IPS DF 6.9 (cell line): ENCODE results near the gene SF1.

Experiments used
- DNase-seq: peaks from one replicate; pipeline ENCODE4 v3.0.0-alpha.2; 2013; ENCODE audit warnings: low read depth, low spot score
- H3K27ac ChIP-seq: one replicate; pipeline ENCODE4 v1.5.1; 2013; ENCODE audit warnings: low read length, control low read depth
- H3K27me3 ChIP-seq: 2 replicates; pipeline ENCODE4 v1.6.1; 2013; ENCODE audit warnings: mild to moderate bottlenecking, low read length; ENCODE audit not compliant: control insufficient read depth, insufficient read depth
- H3K36me3 ChIP-seq: 2 replicates; pipeline ENCODE4 v1.6.1; 2013; ENCODE audit warnings: low read length; ENCODE audit not compliant: control insufficient read depth, insufficient read depth
- H3K4me1 ChIP-seq: 2 replicates; pipeline ENCODE4 v1.6.1; 2013; ENCODE audit warnings: low read length; ENCODE audit not compliant: control insufficient read depth, insufficient read depth
- H3K4me3 ChIP-seq: 2 replicates; pipeline ENCODE4 v1.5.1; 2013; ENCODE audit warnings: mild to moderate bottlenecking, low read length
- H3K9me3 ChIP-seq: 2 replicates; pipeline ENCODE4 v1.6.1; 2013; ENCODE audit warnings: low read length, inconsistent platforms; ENCODE audit not compliant: control insufficient read depth, insufficient read depth
- WGBS: extraction: QIAGEN DNeasy Blood & Tissue Kit; methylation state at CpG from one replicate; pipeline ENCODE4 v1.1.7; 2013; ENCODE audit warnings: mixed read lengths, missing lambda C conversion rate; ENCODE audit not compliant: insufficient read length, insufficient coverage; 5-methylcytosine and 5-hydroxymethylcytosine counted together

Gene SF1

GRCh38 chr11:64731601-64732000, 46.7 kb downstream of the SF1 start:
- peaks cover 1% of the 10 kb centered on the region; the same call in 1 of the 2 replicates for H3K4me1 ChIP-seq
- no peaks in the 10 kb centered on the region for H3K9me3 ChIP-seq
- H3K4me3 ChIP-seq, result no peak overlapping the region
- 0 out of 2 replicates have a peak, but pooled peaks cover 5% of the 10 kb centered on the region for H3K36me3 ChIP-seq
- no peak for DNase-seq
- no peaks in the 10 kb centered on the region for H3K27me3 ChIP-seq
- H3K27ac ChIP-seq, result no peak overlapping the region
- no CpG with 5 or more reads among the region's 3 CpGs for WGBS

GRCh38 chr11:64729851-64730382, 48.4 kb downstream of the SF1 start:
- 0 out of 2 replicates have a peak, but pooled peaks cover under 1% of the 10 kb centered on the region for H3K36me3 ChIP-seq

DNA sequence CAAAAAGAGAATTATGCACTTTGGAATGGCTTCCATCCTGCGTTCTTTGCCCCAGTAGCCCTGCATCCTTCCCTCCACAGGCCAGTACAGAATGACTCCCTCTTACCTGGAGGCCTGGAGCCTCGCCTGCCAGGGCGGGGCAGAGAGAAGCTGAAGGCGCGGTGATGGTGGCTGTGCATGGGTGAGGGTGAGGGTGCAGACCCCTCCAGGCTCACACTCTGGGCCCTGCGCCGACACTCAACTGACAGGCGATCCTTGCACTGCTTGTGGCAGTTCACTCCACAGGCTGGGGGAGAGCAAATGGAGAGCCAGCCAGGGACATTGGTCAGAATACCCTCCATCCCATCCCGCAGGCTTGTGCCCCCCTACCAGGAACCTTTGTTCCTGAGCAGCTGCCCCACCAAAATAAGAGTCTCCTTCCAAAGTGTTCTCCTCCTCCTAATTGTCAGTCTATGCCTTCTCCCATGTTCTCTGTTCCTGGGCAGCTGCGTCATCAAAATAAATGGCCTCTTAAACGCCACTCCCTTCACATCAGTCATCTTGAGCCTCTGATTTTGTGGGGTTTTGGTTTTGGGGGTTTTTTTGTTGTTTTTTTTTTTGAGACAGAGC, 49.5 kb downstream of the SF1 start:
- Histone ChIP-seq H3K36me3 (no peaks in the 10 kb centered on the region), H3K27me3 (no peaks in the 10 kb centered on the region), H3K4me1 (peaks cover 15% of the 10 kb centered on the region), H3K27ac (no peak overlapping the region), H3K9me3 (no peaks in the 10 kb centered on the region), H3K4me3 (no peak overlapping the region)
- WGBS, result no CpG with 5 or more reads among the region's 11 CpGs
- DNase-seq, result no peak

More at GRCh38 chr11:64729851-64730382, 48.4 kb downstream of the SF1 start:
- no peak overlapping the region for H3K4me3 ChIP-seq
- no peaks in the 10 kb centered on the region for H3K27me3 ChIP-seq
- no peak for DNase-seq
- peaks cover 12% of the 10 kb centered on the region for H3K4me1 ChIP-seq
- H3K9me3 ChIP-seq, result no peaks in the 10 kb centered on the region
- whole genome bisulfite sequencing, result no CpG with 5 or more reads among the region's 21 CpGs
- no peak overlapping the region for H3K27ac ChIP-seq

- H3K27ac ChIP-seq, result no peak overlapping the region
- no peaks in the 10 kb centered on the region for H3K9me3 ChIP-seq
- DNase-seq, result no peak
- no peaks in the 10 kb centered on the region for H3K36me3 ChIP-seq
- H3K4me3 ChIP-seq, result no peak overlapping the region
- WGBS, result no CpG with 5 or more reads among the region's 7 CpGs
- peaks cover 17% of the 10 kb centered on the region for H3K4me1 ChIP-seq
- H3K27me3 ChIP-seq, result peaks cover 4% of the 10 kb centered on the region; the same call in 1 of the 2 replicates
Measured at GRCh38 chr11:64726867-64727530, 51.3 kb downstream of the SF1 start.

- Histone ChIP-seq H3K27ac (no peak overlapping the region), H3K27me3 (peaks cover 7% of the 10 kb centered on the region; the same call in 1 of the 2 replicates), H3K4me3 (no peak overlapping the region), H3K4me1 (peaks cover 17% of the 10 kb centered on the region), H3K9me3 (no peaks in the 10 kb centered on the region), H3K36me3 (no peaks in the 10 kb centered on the region)
- no CpG with 5 or more reads among the region's 9 CpGs for WGBS
- DNase-seq, result no peak
Measured at GRCh38 chr11:64726211-64726641, 52.1 kb downstream of the SF1 start.

DNA sequence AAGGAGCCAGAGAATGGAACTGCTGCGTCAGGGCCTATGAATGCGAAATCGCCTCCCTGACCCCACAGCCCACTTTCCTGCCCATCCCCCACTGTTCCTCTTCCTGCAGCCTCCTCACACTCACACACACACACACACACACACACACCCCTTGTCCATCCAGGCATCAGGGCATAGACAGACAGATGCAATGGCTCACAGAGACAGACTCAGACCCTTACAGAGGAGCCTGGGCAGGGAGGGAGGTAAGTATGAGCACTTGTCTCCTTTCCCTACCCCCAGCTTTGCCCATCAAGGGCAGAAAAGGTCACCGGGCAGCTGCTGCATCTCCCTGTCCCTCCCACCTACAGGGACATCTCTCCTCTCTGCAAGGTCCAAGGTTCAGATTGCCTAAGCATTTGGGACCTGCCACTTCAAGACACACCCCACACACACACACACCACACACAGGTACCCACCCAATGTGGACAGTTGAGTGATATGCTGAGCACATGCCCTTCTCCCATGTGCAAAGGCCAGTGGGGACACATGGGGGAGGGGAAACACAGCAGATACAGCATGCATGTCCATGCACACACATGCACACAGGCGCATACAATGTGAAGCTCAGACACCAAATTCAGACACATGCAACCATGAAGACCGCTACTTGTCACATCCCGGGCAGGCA, 53.3 kb downstream of the SF1 start:
- Histone ChIP-seq H3K27me3 (peaks cover 7% of the 10 kb centered on the region; the same call in 1 of the 2 replicates), H3K36me3 (no peaks in the 10 kb centered on the region), H3K27ac (no peak overlapping the region), H3K4me1 (peaks cover 17% of the 10 kb centered on the region), H3K9me3 (no peaks in the 10 kb centered on the region), H3K4me3 (no peak overlapping the region)
- no CpG with 5 or more reads among the region's 7 CpGs for WGBS
- no peak for DNase-seq

- H3K27me3 ChIP-seq, result peaks cover 7% of the 10 kb centered on the region; the same call in 1 of the 2 replicates
- no peaks in the 10 kb centered on the region for H3K36me3 ChIP-seq
- H3K27ac ChIP-seq, result no peak overlapping the region
- no CpG with 5 or more reads among the region's 9 CpGs for WGBS
- DNase-seq, result no peak
- peaks cover 17% of the 10 kb centered on the region for H3K4me1 ChIP-seq
- H3K9me3 ChIP-seq, result no peaks in the 10 kb centered on the region
- H3K4me3 ChIP-seq, result no peak overlapping the region
Measured at GRCh38 chr11:64723907-64724862, 54.2 kb downstream of the SF1 start.

- H3K27me3 ChIP-seq, result peaks cover 7% of the 10 kb centered on the region; the same call in 1 of the 2 replicates
- DNase-seq, result no peak
- peaks cover 16% of the 10 kb centered on the region for H3K4me1 ChIP-seq
- no peak within 1 kb of the TSS for H3K27ac ChIP-seq
- no peaks in the 10 kb centered on the region for H3K36me3 ChIP-seq
- peak within 1 kb of the TSS; percentile 61 for H3K4me3 ChIP-seq
- no peaks in the 10 kb centered on the region for H3K9me3 ChIP-seq
- WGBS, result no CpG with 5 or more reads among the region's 66 CpGs
Measured at GRCh38 chr11:64723117-64723906, 55.0 kb downstream of the SF1 start, which contains the start of gene NRXN2. Gene NRXN2 (minus strand): TSS chr11:64723197. CDS start chr11:64713699, 9,498 bp downstream.
